OCI-LY7 (cell line): ENCODE data around the gene KRT13. TPM values are rescaled to one million over a fixed set of nuclear protein-coding genes. Genes with fewer than 3 reads are reported as not detected.
"Not testable (repeated sequence)": the region's sequence is repeated elsewhere in the genome, so short reads cannot be mapped to it uniquely, and the experiment has no call there.

Experiments
- BruUV-seq: library from RNA; stranded (reverse); fragments of 400-500 nt; replicated peaks from 2 replicates; lab custom pipeline; 2021; lab: Mats Ljungman, UMichigan
- CTCF ChIA-PET: fragments of 300-600 bp; sonication (Branson Sonifier 250); formaldehyde crosslinking; loops from one replicate; lab custom pipeline; 2022; ENCODE audit warnings: antibody characterized with exemption; ENCODE audit not compliant: unreplicated experiment; lab: Charles Lee
- POLR2A ChIA-PET: fragments of 300-600 bp; sonication (Branson Sonifier 250); formaldehyde crosslinking; loops from one replicate; lab custom pipeline; 2022; ENCODE audit warnings: antibody characterized with exemption; lab: Charles Lee
- DNase-seq: peaks from one replicate; pipeline ENCODE4 v3.0.0-alpha.2; 2015; ENCODE audit warnings: low spot score
- H2AFZ ChIP-seq: fragments of 200-600 bp; sonication (generic), shearing (Covaris generic); 2 replicates; pipeline ENCODE4 v1.6.1; 2014; ENCODE audit warnings: mild to moderate bottlenecking, antibody characterized with exemption, low read length, moderate library complexity
- H3K27ac ChIP-seq: fragments of 200-600 bp; sonication (generic); 2 replicates; pipeline ENCODE4 v1.5.1; 2014; ENCODE audit warnings: mixed run types, low read depth, mild to moderate bottlenecking, moderate library complexity, low read length, inconsistent platforms; ENCODE audit not compliant: poor library complexity, severe bottlenecking
- H3K36me3 ChIP-seq: fragments of 200-600 bp; sonication (generic); 2 replicates; pipeline ENCODE4 v1.6.1; 2014; ENCODE audit warnings: mild to moderate bottlenecking, antibody characterized with exemption, low read length, moderate library complexity, mixed read lengths; ENCODE audit not compliant: insufficient read depth
- H3K4me1 ChIP-seq: fragments of 200-600 bp; sonication (generic); 2 replicates; pipeline ENCODE4 v1.5.1; 2014; ENCODE audit warnings: mild to moderate bottlenecking, low read length; ENCODE audit not compliant: insufficient read depth, poor library complexity, severe bottlenecking
- H3K4me2 ChIP-seq: fragments of 200-600 bp; sonication (generic); 2 replicates; pipeline ENCODE4 v1.6.1; 2014; ENCODE audit warnings: mild to moderate bottlenecking, low read length
- H3K4me3 ChIP-seq: fragments of 200-600 bp; sonication (generic); 2 replicates; pipeline ENCODE4 v1.5.1; 2014; ENCODE audit warnings: mild to moderate bottlenecking, low read depth, low read length; ENCODE audit not compliant: poor library complexity, severe bottlenecking
- H3K79me2 ChIP-seq: fragments of 200-600 bp; sonication (generic); 2 replicates; pipeline ENCODE4 v1.6.1; 2016; ENCODE audit warnings: low read depth, mild to moderate bottlenecking, low read length, moderate library complexity, mixed read lengths; ENCODE audit not compliant: insufficient read depth
- H3K9me2 ChIP-seq: fragments of 200-600 bp; sonication (generic); 2 replicates; pipeline ENCODE4 v1.6.1; 2016; ENCODE audit warnings: mild to moderate bottlenecking, low read length, mixed read lengths; ENCODE audit not compliant: insufficient read depth
- H3K9me3 ChIP-seq: fragments of 200-600 bp; sonication (generic); 2 replicates; pipeline ENCODE4 v1.6.1; 2014; ENCODE audit warnings: mild to moderate bottlenecking, mixed run types, low read length, mixed read lengths
- H4K20me1 ChIP-seq: fragments of 200-600 bp; sonication (generic); 2 replicates; pipeline ENCODE4 v1.6.1; 2014; ENCODE audit warnings: mild to moderate bottlenecking, antibody characterized with exemption, low read length, moderate library complexity, mixed read lengths; ENCODE audit not compliant: insufficient read depth
- EZH2phosphoT487 ChIP-seq: fragments of 200-600 bp; sonication (generic); IDR thresholded peaks from 2 replicates; pipeline ENCODE4 v1.6.1; 2018; ENCODE audit warnings: low read depth, borderline replicate concordance, mild to moderate bottlenecking, mixed run types, antibody characterized with exemption, low read length, moderate library complexity, mixed read lengths
- intact Hi-C: fragments of 100-400 bp; cut with micrococcal nuclease; formaldehyde crosslinking; loops from one replicate; pipeline ENCODE4 v1.10.0; 2022; ENCODE audit not compliant: unreplicated experiment
- total RNA-seq, 2 experiments: library from RNA; depleted of rRNA in 1 of 2; stranded (reverse); fragments of >200 nt in 1 of 2; shearing (Covaris generic) in 1 of 2; gene quantifications; 2 replicates each; pipeline ENCODE4 v1.2.3, GENCODE V29; 2014 to 2022
- TF ChIP-seq, protein P1 (sequence below): fragments of 200-600 bp; sonication (generic); conservative IDR thresholded peaks from 2 replicates; pipeline ENCODE4 v1.5.1; 2014; ENCODE audit warnings: mild to moderate bottlenecking, antibody characterized with exemption, low read length, moderate library complexity, mixed read lengths

KRT13 gene
- total RNA-seq, 2 experiments from 2014 or later: not detected

DNA sequence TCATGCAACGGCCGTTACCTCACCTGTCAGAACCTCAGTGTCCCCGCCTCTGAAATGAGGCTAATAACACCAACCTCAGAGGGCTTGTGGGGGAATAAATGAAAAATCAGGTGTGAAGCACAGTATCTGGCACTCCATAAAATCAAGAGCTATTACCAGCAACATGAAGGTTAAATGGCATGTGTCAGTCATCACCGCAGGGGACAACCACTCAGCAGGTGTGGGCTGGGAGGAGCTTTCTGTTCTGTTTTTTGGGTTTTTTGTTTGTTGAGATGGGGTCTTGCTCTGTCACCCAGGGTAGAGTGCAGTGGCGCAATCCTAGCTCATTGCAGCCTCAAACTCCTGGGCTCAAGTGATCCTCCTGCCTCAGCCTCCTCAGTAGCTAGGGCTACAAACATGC lies 39.5 kb upstream of the KRT13 start:
- Histone ChIP-seq H3K36me3 (no peaks in the 10 kb centered on the region), H3K79me2 (no peaks in the 10 kb centered on the region), H3K9me2 (no peaks in the 10 kb centered on the region), H3K4me1 (no peaks in the 10 kb centered on the region), H3K4me3 (no peak overlapping the region), H3K4me2 (no peak overlapping the region), H3K9me3 (no peaks in the 10 kb centered on the region), H3K27ac (no peak overlapping the region), H2AFZ (no peak overlapping the region), H4K20me1 (no peaks in the 10 kb centered on the region)
- ChIA-PET CTCF (no interaction called here), POLR2A (interaction anchor here (0.7 kb wide), 1 partner anchor 121 kb away, joined by 4 read pairs; no protein-coding TSS in a partner anchor)
- DNase-seq: no peak
- TF ChIP-seq, protein P1, sequence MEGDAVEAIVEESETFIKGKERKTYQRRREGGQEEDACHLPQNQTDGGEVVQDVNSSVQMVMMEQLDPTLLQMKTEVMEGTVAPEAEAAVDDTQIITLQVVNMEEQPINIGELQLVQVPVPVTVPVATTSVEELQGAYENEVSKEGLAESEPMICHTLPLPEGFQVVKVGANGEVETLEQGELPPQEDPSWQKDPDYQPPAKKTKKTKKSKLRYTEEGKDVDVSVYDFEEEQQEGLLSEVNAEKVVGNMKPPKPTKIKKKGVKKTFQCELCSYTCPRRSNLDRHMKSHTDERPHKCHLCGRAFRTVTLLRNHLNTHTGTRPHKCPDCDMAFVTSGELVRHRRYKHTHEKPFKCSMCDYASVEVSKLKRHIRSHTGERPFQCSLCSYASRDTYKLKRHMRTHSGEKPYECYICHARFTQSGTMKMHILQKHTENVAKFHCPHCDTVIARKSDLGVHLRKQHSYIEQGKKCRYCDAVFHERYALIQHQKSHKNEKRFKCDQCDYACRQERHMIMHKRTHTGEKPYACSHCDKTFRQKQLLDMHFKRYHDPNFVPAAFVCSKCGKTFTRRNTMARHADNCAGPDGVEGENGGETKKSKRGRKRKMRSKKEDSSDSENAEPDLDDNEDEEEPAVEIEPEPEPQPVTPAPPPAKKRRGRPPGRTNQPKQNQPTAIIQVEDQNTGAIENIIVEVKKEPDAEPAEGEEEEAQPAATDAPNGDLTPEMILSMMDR: no peak
- no peak for TF ChIP-seq EZH2phosphoT487
- BruUV-seq: no TSS peak
- intact Hi-C loops: no loop called here

DNA sequence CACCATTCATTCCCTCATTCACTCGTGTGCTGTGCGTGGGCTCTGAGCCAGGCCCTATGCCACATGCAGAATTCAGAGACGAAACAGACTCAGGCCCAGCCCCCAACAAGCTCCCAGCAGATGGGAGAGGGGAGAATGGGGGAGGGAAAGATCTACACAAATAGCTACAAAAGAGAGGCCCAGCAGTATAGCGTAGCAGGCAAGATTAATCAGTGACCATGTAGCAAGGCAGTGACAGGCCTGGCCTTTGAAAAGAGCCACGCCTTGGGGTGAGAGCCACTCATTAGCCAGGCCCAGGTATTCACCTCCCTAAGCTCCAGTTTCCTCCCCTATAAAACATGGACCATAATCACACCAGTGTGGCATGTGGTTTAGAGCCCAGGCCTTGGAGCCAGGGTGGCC lies 39.1 kb upstream of the KRT13 start:
- ChIA-PET CTCF (no interaction called here), POLR2A (interaction anchor here (0.7 kb wide), 1 partner anchor 121 kb away, joined by 4 read pairs; no protein-coding TSS in a partner anchor)
- Histone ChIP-seq H3K79me2 (no peaks in the 10 kb centered on the region), H3K9me3 (no peaks in the 10 kb centered on the region), H3K9me2 (no peaks in the 10 kb centered on the region), H3K4me1 (no peaks in the 10 kb centered on the region), H2AFZ (no peak overlapping the region), H3K27ac (no peak overlapping the region), H4K20me1 (no peaks in the 10 kb centered on the region), H3K4me3 (no peak overlapping the region), H3K4me2 (no peak overlapping the region), H3K36me3 (no peaks in the 10 kb centered on the region)
- intact Hi-C loops: no loop called here
- no peak for TF ChIP-seq EZH2phosphoT487
- TF ChIP-seq, protein P1: no peak
- no peak for DNase-seq
- BruUV-seq: no TSS peak

DNA sequence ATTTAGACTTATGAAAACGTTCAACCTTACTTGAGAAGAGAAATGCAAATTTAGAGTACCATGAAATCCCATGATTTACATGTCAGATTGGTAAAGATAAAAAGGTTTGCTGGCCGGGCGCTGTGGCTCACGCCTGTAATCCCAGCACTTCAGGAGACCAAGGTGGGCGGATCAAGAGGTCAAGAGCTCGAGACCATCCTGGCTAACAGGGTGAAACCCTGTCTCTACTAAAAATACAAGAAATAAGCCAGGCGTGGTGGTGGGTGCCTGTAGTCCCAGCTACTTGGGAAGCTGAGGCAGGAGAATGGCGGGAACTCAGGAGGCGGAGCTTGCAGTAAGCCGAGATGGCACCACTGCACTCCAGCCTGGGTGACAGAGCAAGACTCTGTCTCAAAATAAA lies 37.4 kb upstream of the KRT13 start:
- H3K36me3 ChIP-seq, CTCF ChIA-PET, H2AFZ ChIP-seq, POLR2A ChIA-PET, H3K79me2 ChIP-seq, H3K9me2 ChIP-seq, H3K27ac ChIP-seq, H4K20me1 ChIP-seq, intact Hi-C loops, H3K4me1 ChIP-seq, BruUV-seq, DNase-seq, H3K4me3 ChIP-seq, H3K9me3 ChIP-seq, H3K4me2 ChIP-seq: not testable (repeated sequence)
